OCI-LY3 (cell line): ENCODE results near the gene CATSPERE.

ENCODE experiments used
- H2AFZ ChIP-seq: fragments of 200-600, 300-600 bp; shearing (Covaris generic); 2 replicates; pipeline ENCODE4 v1.6.0; 2014; ENCODE audit warnings: antibody characterized with exemption, low read depth, low read length
- H3K27ac ChIP-seq: fragments of 200-600, 300-600 bp; sonication (generic); 2 replicates; pipeline ENCODE4 v1.5.1; 2014; ENCODE audit warnings: mild to moderate bottlenecking, low read length, moderate library complexity, mixed read lengths
- H3K27me3 ChIP-seq: fragments of 200-600, 300-600 bp; sonication (generic); 2 replicates; pipeline ENCODE4 v1.6.1; 2014; ENCODE audit warnings: low read depth, low read length, mixed read lengths
- H3K36me3 ChIP-seq: fragments of 200-600, 300-600 bp; sonication (generic); replicated peaks from 2 replicates; pipeline ENCODE3; 2014; ENCODE audit warnings: low read depth, low read length, mixed read lengths
- H3K4me1 ChIP-seq: fragments of 300-600, 200-600 bp; sonication (generic); 2 replicates; pipeline ENCODE4 v1.6.1; 2014; ENCODE audit warnings: low read length, mixed read lengths
- H3K4me2 ChIP-seq: fragments of 200-600, 300-600 bp; sonication (generic); 2 replicates; pipeline ENCODE4 v1.6.1; 2014; ENCODE audit warnings: low read length, mixed read lengths
- H3K4me3 ChIP-seq: fragments of 300-600, 200-600 bp; sonication (generic); 2 replicates; pipeline ENCODE4 v1.5.1; 2014; ENCODE audit warnings: antibody characterized with exemption, mild to moderate bottlenecking, low read length, moderate library complexity
- H3K79me2 ChIP-seq: fragments of 300-600, 200-600 bp; shearing (Covaris generic); 2 replicates; pipeline ENCODE4 v1.6.1; 2014; ENCODE audit warnings: mild to moderate bottlenecking, low read length, mixed read lengths
- H3K9ac ChIP-seq: fragments of 300-600, 200-600 bp; shearing (Covaris generic); 2 replicates; pipeline ENCODE4 v1.6.0; 2014; ENCODE audit warnings: mild to moderate bottlenecking, low read length, moderate library complexity
- H3K9me3 ChIP-seq: fragments of 200-600, 300-600 bp; shearing (Covaris generic); 2 replicates; pipeline ENCODE4 v1.6.1; 2014; ENCODE audit warnings: low read length, mixed read lengths; ENCODE audit not compliant: insufficient read depth
- H4K20me1 ChIP-seq: fragments of 200-600, 300-600 bp; sonication (generic); 2 replicates; pipeline ENCODE4 v1.6.1; 2016; ENCODE audit warnings: low read length, mixed read lengths; ENCODE audit not compliant: insufficient read depth
- EZH2phosphoT487 ChIP-seq: fragments of 200-600 bp; shearing (Covaris generic); IDR thresholded peaks from 2 replicates; pipeline ENCODE4 v1.6.1; 2018; ENCODE audit warnings: antibody characterized with exemption, mixed run types, low read depth
- TF ChIP-seq, protein P1 (sequence below): fragments of 200-600, 300-600 bp; sonication (generic); IDR thresholded peaks from 2 replicates; pipeline ENCODE4 v1.5.1; 2014; ENCODE audit warnings: antibody characterized with exemption, low read length, low read depth

CATSPERE gene

GRCh38 chr1:244628789-244629188 lies 167.7 kb downstream of the CATSPERE start:
- Histone ChIP-seq H3K9ac (no peak overlapping the region), H3K36me3 (no peaks in the 10 kb centered on the region), H3K4me1 (no peaks in the 10 kb centered on the region), H3K4me2 (no peak overlapping the region), H4K20me1 (no peaks in the 10 kb centered on the region), H3K79me2 (no peaks in the 10 kb centered on the region), H3K4me3 (no peak overlapping the region), H3K27ac (no peak overlapping the region), H3K9me3 (no peaks in the 10 kb centered on the region), H3K27me3 (peaks cover 21% of the 10 kb centered on the region), H2AFZ (no peak overlapping the region)
- no peak for TF ChIP-seq EZH2phosphoT487
- TF ChIP-seq, protein P1, sequence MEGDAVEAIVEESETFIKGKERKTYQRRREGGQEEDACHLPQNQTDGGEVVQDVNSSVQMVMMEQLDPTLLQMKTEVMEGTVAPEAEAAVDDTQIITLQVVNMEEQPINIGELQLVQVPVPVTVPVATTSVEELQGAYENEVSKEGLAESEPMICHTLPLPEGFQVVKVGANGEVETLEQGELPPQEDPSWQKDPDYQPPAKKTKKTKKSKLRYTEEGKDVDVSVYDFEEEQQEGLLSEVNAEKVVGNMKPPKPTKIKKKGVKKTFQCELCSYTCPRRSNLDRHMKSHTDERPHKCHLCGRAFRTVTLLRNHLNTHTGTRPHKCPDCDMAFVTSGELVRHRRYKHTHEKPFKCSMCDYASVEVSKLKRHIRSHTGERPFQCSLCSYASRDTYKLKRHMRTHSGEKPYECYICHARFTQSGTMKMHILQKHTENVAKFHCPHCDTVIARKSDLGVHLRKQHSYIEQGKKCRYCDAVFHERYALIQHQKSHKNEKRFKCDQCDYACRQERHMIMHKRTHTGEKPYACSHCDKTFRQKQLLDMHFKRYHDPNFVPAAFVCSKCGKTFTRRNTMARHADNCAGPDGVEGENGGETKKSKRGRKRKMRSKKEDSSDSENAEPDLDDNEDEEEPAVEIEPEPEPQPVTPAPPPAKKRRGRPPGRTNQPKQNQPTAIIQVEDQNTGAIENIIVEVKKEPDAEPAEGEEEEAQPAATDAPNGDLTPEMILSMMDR: no peak

GRCh38 chr1:244633140-244633539 lies 172.1 kb downstream of the CATSPERE start:
- peaks cover 23% of the 10 kb centered on the region for H3K27me3 ChIP-seq
- H3K4me1 ChIP-seq: no peaks in the 10 kb centered on the region
- no peak overlapping the region for H3K4me2 ChIP-seq
- no peaks in the 10 kb centered on the region for H3K79me2 ChIP-seq
- no peaks in the 10 kb centered on the region for H4K20me1 ChIP-seq
- no peaks in the 10 kb centered on the region for H3K9me3 ChIP-seq
- no peak overlapping the region for H3K27ac ChIP-seq
- H3K36me3 ChIP-seq: no peaks in the 10 kb centered on the region
- no peak for TF ChIP-seq EZH2phosphoT487
- TF ChIP-seq, protein P1: no peak
- H3K4me3 ChIP-seq: no peak overlapping the region
- no peak overlapping the region for H3K9ac ChIP-seq
- H2AFZ ChIP-seq: no peak overlapping the region

DNA sequence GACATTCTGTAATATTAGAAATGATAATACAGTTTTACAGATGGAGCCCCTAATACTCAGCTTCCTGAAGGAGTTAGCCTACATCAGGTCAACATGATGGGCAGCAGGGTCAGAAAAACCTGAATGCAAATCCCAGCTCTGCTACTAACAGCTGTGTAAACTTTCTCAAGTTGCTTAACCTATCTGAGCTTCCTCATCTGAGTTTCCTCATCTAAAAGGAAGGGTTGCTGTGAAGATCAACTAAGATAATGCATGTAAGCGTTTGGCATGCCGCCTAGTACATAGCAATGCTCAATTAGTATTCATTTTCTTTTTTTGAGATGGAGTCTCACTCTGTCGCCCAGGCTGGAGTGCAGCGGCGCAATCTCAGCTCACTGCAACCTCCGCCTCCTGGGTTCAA lies 173.5 kb downstream of the CATSPERE start:
- Histone ChIP-seq H3K27ac (no peak overlapping the region), H3K4me2 (no peak overlapping the region)
- TF ChIP-seq, protein P1: no peak
- no peak for TF ChIP-seq EZH2phosphoT487

GRCh38 chr1:244636488-244637259 lies 175.6 kb downstream of the CATSPERE start:
- no peaks in the 10 kb centered on the region for H3K9me3 ChIP-seq
- H3K4me1 ChIP-seq: no peaks in the 10 kb centered on the region
- no peak overlapping the region for H3K4me3 ChIP-seq
- H2AFZ ChIP-seq: no peak overlapping the region
- peaks cover 24% of the 10 kb centered on the region for H3K27me3 ChIP-seq
- no peak overlapping the region for H3K9ac ChIP-seq
- TF ChIP-seq EZH2phosphoT487: no peak
- TF ChIP-seq, protein P1: no peak
- H3K4me2 ChIP-seq: no peak overlapping the region
- H3K79me2 ChIP-seq: no peaks in the 10 kb centered on the region
- H3K27ac ChIP-seq: no peak overlapping the region
- H3K36me3 ChIP-seq: no peaks in the 10 kb centered on the region
- no peaks in the 10 kb centered on the region for H4K20me1 ChIP-seq

More for the DNA sequence above, 173.5 kb downstream of the CATSPERE start:
- Histone ChIP-seq H3K27me3 (peaks cover 24% of the 10 kb centered on the region), H3K4me3 (no peak overlapping the region), H4K20me1 (no peaks in the 10 kb centered on the region), H3K36me3 (no peaks in the 10 kb centered on the region), H3K79me2 (no peaks in the 10 kb centered on the region), H2AFZ (no peak overlapping the region), H3K9me3 (no peaks in the 10 kb centered on the region), H3K4me1 (no peaks in the 10 kb centered on the region), H3K9ac (no peak overlapping the region)
